ENCODE measurements around the gene FXYD1.

DNA sequence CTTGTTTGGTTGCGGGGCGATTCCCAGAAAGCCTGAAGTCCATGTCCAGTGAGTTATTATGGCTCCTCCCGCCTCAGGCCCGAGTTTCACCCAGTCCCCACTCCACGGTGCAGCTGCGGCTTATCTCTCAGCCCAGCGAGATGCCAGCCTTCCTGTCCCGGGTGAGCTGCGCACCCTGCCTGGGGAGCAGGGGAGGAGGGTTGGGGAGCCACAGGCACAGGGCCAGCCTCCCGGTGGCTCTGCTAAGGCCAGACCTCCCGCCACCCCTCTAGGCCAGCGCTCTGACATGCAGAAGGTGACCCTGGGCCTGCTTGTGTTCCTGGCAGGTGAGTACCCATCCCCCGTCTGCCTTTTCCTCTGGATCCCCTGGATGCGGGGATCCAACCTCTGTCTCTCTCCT, 19.5 kb upstream of the FXYD1 start:
- TF ChIP-seq, protein P1, sequence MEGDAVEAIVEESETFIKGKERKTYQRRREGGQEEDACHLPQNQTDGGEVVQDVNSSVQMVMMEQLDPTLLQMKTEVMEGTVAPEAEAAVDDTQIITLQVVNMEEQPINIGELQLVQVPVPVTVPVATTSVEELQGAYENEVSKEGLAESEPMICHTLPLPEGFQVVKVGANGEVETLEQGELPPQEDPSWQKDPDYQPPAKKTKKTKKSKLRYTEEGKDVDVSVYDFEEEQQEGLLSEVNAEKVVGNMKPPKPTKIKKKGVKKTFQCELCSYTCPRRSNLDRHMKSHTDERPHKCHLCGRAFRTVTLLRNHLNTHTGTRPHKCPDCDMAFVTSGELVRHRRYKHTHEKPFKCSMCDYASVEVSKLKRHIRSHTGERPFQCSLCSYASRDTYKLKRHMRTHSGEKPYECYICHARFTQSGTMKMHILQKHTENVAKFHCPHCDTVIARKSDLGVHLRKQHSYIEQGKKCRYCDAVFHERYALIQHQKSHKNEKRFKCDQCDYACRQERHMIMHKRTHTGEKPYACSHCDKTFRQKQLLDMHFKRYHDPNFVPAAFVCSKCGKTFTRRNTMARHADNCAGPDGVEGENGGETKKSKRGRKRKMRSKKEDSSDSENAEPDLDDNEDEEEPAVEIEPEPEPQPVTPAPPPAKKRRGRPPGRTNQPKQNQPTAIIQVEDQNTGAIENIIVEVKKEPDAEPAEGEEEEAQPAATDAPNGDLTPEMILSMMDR (IDR thresholded peaks at IDR 0.05) = no peak
- no peak for TF ChIP-seq POLR2AphosphoS5 (IDR thresholded peaks at IDR 0.05)
- no peak for TF ChIP-seq POLR2A (IDR thresholded peaks at IDR 0.05; ENCODE audit: low read depth)

Measured in esophagus muscularis mucosa (tissue), 3 donors.